Right lung (tissue), 10 donors: ENCODE results near the gene ECM1. TPM values are rescaled to one million over a fixed set of nuclear protein-coding genes. Genes with fewer than 3 reads are reported as not detected.

Experiments used
- DNase-seq, 2 donors: peaks; one replicate each; pipeline ENCODE4 v3.0.0-alpha.2; 2013
- long read RNA-seq, 8 donors: transcript quantifications; one replicate each; lab custom pipeline, GENCODE V29; 2026
- polyA plus RNA-seq, 5 donors: library from polyadenylated mRNA; unstranded; fragments of 120-200 nt; gene quantifications; one replicate each; pipeline versions ENCODE4 v1.2.1 to v1.2.3, GENCODE V29; 2013; ENCODE audit warnings: inconsistent platforms in 1 of 5, low replicate concordance in 1 of 5; ENCODE audit not compliant: insufficient read length in 5 of 5, insufficient read depth in 1 of 5

Gene ECM1
- 1 to 10 TPM; 2.2 to 4.1 (median 3.2) TPM for polyA plus RNA-seq
- long read RNA-seq, donor 1 = 0 reads
- long read RNA-seq, donor 2 = 0 reads
- long read RNA-seq, donor 3 = 0 reads
- long read RNA-seq, donor 4 = 0 reads
- long read RNA-seq, donor 5, partial matches to known transcripts = 0 of 1 reads
- long read RNA-seq, donor 5, other reads (novel, unspliced or antisense) = 0 of 1 reads
- long read RNA-seq, donor 6 = 0 reads
- long read RNA-seq, donor 7 = 0 reads
- long read RNA-seq, donor 8 = 0 reads

DNA sequence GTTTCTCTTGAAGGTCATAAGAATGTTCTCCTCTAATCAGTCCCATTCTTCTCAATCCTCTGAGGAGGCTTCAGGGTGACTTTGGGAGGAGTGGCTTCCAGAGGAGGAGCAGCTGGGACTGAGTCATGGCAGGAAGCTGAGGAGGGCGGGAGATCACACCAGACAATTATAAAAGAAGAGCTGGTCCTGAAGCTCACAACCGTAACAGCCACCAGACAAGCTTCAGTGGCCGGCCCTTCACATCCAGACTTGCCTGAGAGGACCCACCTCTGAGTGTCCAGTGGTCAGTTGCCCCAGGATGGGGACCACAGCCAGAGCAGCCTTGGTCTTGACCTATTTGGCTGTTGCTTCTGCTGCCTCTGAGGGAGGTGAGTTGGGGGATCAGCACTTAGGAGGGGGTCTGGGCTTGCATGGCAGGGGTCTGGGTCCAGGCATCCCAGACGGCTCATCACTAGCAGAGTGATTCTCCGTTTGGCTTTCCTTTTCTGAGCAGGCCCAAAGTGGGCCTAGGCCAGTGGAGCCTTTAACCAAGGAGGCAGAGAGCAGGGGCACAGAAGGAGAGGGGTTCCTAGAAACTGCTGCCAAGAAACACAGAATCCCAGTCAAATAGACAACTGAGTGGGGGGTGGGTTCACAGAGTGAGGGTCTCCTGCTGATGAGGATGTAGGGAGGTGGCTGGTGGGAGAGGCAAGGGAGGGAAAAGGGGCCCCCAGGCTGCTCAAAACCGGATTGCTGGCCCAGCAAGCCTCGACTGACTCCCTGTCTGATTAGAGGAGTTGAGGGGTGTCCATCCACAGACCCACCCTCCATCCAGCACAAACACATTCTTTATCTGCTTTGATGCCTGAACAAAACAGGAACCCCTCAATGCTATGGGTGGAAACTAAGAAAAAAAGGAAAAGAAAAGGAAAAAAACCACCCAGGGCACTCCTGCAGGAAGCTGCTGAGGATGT is at the start of gene ECM1:
TSS of gene ECM1 (plus strand) at position 198 of the 953 bp plus-strand sequence. CDS start at position 299, 101 bp downstream.
- DNase-seq = no peak

DNA sequence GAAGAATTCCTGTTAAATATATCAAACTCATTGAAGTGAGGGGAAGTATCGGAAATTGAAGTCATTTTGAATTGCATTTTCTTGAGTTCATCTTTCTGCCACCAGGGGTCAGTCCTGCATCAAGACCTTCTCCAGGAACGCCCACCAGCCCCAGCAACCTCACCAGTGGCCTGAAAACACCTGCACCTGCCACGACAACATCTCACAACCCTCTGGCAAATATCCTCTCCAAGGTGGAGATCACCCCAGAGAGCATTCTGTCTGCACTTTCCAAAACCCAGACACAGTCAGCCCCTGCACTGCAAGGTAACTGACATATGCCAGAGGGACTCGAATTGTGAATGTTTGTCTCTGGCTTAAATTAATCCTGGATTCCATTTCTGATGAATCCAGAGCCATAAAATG is 43.5 kb upstream of the ECM1 start:
- DNase-seq = peak; percentile 20 to 42

DNA sequence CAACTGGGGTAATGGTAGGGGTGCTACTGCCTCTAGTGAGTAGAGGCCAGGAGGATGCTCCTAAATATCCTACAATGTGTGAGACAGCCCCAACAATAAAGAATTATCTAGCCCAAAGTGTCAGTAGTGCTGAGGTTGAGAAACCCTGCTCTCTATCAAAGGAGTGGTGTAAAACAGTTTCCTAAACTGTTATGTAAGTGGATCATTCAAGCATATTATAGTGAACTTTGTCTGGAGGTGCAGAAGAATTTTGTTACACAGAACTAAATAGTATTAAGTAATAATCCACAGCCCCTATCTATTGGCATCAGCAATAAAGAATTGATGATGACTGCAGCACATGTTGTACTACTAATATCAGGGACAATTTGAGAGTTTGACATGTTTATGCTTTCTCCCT is 40.9 kb upstream of the ECM1 start:
- no peak for DNase-seq

DNA sequence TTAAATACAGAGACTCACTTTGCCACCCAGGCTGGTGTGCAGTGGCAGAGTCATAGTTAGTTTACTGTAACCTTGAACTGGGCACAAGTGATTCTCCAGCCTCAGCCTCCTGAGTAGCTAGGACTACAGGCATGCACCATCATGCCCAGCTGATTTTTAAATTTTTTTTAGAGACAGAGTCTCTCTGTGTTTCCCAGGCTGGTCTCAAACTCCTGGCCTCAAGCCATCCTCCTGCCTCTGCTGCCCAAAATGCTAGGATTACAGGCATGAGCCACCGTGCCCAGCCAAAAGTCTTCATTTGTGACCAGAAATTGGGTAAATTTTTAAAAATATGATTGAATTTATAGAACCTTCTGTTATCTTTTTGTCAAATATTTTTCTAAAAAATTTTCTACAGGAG is 38.6 kb upstream of the ECM1 start:
- DNase-seq = no peak

DNA sequence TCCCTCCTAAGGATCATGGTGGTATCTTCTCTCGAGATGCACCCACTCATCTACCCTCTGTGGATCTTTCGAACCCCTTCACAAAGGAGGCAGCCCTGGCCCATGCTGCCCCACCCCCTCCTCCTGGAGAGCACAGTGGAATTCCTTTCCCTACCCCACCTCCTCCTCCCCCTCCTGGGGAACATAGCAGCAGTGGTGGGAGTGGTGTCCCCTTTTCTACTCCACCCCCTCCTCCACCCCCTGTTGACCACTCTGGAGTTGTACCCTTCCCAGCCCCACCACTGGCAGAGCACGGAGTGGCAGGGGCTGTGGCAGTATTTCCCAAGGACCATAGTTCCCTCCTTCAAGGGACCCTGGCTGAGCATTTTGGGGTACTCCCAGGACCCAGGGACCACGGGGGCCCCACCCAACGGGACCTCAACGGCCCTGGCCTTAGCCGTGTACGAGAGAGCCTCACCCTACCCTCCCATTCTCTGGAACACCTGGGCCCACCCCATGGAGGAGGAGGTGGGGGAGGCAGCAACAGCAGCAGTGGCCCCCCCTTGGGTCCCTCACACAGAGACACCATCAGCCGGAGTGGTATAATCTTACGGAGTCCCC is 35.2 kb upstream of the ECM1 start:
- no peak for DNase-seq

DNA sequence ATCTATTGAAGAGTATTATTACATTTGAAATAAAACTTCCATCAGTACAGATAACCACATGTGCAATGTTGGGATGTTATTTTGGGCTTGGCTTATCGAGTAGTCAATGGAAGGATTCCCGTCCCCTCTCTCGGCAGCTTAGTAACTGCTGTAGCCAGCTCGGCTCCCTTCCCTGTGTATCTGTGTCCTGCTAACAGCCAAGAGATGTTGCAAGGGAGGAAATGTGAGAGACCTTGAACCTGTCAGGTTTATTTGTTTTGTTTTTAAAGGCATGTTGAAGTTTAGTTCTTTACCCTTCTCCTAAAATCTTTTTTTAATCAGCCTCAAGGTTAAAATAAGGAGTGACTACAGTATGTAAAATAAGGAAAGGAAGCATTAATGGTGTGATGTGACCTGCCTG is 34.2 kb upstream of the ECM1 start:
- no peak for DNase-seq

DNA sequence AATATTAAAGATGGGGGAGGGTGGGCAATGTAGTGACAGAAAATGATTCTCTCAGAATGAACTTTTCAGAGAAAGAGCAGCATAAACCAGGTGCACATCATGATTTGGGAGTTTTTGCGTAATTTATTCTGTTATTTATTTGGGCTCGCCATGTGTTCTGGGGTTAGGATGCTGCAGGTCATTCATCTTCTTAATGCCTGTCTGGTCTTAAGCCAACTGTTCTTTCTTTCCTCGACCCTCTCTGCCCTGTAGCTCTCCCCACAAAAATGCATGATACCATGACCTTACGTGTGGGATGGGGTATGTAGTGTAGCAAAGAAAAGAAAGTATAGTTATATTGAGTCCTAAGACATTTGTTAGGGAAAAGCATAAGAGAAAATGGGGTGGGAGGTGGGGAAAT is 33.0 kb upstream of the ECM1 start:
- no peak for DNase-seq

DNA sequence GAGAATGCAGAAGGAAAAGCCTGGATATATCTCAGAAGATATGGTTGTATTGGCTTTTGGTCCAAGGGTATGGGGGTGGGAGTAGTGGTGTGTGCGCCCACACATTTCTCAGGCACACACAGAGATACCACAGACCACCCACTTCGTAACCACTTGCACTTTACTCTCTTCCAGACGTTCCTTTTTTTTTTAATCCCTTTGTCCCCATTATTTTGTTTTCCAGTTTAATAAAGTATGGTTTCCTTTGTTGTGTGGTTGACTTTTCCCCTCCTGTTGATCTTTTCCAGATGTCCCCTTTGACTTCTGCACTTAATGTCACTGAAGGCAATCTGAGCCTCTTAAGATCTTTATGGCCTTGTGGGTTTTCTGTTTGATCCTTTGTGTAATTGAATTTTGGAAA is 31.2 kb upstream of the ECM1 start:
- DNase-seq = no peak

DNA sequence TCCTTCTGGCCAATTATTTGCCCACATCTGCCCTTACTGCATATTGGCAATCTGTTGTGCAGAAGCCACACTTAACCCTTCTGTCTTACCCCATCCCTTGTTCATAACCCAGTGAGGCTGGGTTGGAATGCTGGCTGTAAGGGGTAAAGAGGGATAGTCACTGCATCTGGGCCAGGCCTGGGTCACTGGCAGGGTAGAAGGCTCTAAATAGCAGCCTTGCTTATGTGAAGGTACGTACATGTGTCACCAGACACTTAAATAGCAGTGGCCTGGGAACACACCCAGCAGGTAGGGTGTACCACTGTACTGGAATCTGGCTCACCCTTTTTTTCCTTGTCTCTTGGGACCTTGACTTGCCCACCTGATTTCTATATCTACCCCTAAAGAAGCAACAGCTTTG is 30.6 kb upstream of the ECM1 start:
- no peak for DNase-seq

DNA sequence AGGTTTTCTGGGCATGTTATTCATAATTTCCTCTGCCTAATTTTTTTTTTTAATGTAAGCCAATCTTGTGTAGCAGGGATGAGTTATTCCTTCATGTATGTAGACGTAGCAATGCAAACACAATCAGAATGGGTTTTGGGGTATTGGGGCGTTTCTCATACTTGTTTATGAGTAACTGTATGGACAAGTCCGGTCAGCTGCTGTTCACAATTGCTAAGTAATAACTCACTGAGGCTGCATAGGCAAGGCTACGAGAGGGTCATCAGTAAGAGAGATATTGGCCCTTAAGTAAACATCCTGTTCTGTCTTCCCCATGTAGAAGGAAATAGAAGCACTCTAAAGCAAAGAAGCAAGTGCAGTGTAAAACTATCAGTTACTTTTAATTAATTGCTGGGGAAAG is 30.2 kb upstream of the ECM1 start:
- no peak for DNase-seq

DNA sequence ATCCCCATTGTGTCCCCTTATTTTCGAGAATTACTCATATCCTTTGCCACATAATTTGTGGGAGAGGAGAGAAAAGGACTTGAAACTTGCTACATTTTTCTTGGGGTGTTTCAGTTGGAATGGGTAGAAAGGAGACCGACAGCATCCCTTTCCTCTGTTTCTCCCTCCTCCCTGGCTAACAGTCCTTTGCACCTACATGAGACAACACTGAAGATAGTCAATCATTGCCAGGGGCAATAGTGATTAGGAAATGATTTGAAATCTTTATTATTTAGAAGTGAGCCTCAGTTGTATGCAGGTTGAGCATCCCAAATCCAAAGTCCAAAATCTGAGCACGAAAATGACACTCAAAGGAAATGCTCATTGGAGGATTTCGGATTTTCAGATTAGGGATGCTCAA is 28.5 kb upstream of the ECM1 start:
- DNase-seq = no peak

DNA sequence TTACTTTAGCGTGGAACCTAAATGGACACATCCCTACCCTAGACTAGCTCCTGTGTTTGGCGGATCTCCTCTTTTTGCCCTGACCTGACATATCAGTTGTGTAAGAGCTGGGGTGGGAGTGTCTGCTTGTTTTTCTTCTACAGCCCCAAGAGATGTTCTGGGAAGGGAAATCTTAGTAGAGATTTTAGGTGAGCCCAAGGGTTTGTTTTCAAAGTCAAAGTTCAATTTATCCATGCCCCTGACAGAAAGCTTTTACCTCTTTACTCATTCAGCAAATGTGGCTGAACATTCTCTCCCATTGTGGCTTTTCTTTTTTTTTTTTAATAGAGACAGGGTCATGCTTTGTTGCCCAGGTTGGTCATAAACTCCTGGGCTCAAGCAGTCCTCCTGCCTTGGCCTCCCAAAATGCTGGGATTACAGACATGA is 28.0 kb upstream of the ECM1 start:
- DNase-seq = no peak

DNA sequence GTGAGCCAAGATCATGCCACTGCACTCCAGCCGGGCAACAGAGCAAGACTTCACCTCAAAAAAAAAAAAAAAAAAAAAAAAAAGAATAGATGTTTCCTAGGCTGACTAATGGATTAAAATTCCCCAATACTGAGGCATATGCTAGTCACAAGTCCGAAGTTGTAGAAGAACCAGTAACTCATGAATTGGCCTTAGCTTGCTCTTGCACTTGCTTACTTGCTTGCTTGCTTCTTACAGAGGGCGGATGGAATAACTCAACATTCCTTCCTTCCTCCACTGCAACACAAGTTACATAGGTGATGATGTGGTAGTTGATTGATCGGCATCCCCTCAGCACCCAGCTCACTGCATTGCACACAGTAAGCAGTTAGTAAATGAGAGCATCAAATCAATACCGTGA is 23.5 kb upstream of the ECM1 start:
- DNase-seq = no peak

DNA sequence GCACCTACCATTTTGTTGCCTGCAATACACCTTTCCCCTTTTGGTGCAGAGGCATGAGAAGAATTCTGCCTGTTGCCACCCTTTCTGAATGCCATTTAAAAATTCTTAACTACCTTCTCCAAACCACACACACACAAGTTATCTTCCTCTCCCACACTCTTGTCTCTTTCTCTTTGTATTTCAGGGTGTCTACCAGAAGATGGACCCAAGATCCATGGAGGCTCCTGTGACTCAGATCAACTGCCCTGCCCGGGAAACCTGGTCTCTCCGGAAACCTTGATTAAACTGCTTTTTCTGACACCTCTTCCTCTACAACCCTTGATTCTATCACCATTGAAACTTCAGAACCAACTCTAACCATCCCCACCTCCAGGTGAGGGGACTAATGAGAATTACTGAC is 23.0 kb upstream of the ECM1 start:
- no peak for DNase-seq

DNA sequence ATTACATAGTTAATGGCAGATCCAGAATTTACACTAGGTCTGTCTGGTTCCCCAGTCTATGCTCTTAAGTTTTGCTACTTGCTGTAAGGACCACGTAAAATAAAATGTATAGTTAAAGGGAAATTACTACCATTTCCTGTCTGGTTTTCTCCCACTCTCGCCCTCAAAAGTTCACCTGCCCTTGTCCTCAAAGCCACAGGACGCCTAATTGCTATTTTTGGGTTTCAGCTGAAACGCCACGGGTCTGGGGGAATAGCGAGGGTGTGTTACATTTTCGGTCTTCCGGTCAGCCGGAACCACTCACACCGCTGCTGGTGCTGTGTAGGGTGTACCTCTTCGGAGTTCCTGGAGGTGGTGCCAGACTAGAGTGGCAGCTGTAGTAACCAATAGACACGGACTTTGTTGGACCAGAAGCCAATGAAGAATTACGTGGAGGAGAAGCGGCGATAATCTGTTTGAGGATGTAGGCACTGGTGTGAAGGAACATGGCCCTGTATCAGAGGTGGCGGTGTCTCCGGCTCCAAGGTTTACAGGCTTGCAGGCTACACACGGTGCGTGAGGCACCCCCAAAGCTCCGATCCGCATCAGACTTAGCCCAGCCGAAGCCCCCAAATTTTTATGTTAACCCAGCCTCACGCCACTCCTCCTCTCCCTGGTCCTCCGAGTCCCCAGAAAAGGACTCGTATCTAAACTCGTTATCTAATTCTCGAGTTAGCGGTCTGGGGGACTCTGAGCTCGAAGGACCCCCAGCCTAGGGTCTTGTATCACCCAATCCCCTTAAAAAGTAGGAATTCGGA is 20.7 kb upstream of the ECM1 start, which contains the start of gene TARS2:
TSS of gene TARS2 (plus strand) at position 454 of the 797 bp plus-strand sequence. CDS start at position 486, 32 bp downstream.
- peak; percentile 93 to 96 for DNase-seq

DNA sequence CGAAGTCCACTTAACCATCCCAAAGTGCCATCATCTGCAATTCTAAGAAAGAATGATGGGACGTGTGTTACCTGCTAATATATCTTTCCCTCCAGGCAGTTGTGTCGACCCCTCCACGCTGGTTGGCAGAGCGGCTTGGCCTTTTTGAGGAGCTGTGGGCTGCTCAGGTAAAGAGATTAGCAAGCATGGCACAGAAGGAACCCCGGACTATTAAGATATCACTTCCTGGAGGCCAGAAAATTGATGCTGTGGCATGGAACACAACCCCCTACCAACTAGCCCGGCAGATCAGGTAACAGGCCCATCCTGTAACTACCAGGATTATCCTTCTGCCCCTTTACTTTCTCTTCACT is 20.2 kb upstream of the ECM1 start:
- no peak for DNase-seq

DNA sequence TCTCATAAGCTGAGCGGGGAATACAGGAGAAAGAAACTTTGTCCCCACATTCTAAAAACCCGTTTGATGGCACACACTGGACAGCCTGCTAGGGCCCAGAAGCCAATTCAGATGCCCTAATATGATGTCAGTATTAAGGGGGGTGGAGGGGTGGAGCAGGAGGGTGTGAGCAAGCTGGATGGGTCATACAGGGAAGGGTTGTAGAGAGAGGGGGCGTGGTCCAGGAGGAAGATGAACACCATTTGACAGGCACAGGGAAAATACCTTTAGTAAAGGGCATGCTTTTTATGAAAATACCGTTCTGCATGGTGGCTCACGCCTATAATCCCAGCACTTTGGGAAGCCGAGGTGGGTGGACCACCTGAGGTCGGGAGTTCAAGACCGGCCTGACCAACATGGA is 14.7 kb upstream of the ECM1 start:
- no peak for DNase-seq

DNA sequence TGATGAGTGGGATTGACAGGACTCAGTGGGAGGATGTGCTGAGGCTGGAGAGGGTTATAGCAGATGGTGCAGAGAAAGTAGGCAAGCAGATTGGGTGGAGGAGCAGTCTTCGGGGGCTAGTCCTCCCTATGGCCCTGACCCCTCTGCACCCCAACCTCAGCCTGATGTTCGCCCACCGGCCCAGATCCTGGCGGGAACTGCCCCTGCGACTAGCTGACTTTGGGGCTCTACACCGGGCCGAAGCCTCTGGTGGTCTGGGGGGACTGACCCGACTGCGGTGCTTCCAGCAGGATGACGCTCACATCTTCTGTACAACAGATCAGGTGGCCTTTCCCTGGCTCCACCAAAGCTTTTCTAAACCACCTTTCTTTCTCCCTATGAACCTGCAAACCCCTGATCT is 9.6 kb upstream of the ECM1 start:
- no peak for DNase-seq

DNA sequence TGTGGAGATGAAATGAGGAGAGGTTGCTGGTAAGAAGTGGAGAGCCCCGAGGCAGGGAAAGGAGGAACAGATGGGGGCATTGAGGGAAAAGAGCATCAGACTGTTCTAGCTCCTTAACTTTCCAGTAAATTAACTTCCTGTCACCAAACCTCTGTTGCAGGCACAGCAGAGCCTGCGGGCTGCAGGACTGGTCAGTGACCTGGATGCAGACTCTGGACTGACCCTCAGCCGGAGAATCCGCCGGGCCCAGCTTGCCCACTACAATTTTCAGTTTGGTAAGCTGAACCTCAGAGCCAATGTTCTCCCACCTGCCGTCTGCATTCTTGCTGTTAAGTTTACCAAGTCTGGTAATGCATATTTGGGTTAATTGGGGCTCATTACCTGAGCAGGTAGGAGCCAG is 2.5 kb upstream of the ECM1 start:
- no peak for DNase-seq

DNA sequence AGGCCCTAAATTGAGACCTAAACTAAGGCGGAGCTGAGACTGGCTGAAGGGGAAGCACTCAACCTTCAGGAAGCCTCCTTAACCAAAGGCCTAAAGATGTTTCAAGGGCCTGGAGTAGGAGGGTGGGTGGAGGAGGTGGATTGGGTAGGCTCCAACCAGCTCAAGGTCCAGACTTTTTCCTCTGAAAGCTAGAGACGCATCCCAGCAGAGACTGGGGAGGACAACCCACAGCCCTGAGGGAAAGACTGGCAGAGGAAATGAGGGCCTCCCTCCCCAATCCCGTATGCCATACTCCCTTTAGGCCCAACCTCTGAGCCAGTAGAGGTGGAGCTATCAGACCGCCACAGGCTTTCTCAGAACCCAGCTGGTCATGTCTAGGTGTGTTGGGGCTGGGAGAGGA is 1.1 kb downstream of the ECM1 start:
- no peak for DNase-seq

DNA sequence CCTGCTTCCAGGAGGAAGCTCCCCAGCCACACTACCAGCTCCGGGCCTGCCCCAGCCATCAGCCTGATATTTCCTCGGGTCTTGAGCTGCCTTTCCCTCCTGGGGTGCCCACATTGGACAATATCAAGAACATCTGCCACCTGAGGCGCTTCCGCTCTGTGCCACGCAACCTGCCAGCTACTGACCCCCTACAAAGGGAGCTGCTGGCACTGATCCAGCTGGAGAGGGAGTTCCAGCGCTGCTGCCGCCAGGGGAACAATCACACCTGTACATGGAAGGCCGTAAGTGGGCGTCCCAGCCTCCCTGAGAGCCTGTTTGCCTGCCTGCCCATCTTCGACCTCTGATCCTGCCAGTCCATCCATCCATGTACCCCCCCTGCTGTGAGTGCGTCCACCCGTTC is 3.6 kb downstream of the ECM1 start:
- no peak for DNase-seq
